Measurements from ENCODE around the gene IL1RAPL1. TPM values are rescaled to one million over a fixed set of nuclear protein-coding genes. Genes with fewer than 3 reads are reported as not detected.

The IL1RAPL1 gene
- total RNA-seq, 2 donors from 2014 or later: not detected

DNA sequence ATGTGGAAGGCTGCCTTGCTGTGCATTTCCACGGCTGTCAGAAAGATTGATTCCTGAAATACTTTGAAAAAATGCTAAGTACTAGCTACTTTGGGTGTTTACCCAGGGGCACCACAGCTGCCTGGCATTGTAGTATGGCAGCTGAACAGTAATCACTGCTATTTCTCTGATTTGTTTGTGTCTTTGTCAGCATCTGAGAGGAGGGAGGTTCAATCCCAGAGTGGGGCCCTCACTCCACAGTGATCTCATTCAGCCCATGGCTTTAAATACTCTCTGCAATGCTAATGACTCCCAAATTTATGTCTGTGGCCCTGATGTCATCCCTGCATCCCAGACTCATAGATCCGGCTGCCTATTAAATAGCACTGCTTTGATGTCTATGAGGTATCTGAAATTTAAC is 1052.9 kb downstream of the IL1RAPL1 start:
- ATAC-seq (replicated peaks): no peak
- Mint-ChIP-seq H3K27ac (no peak overlapping the region), H3K4me1 (no peaks in the 10 kb centered on the region), H3K4me3 (no peak overlapping the region), H3K27me3 (no peaks in the 10 kb centered on the region), H3K36me3 (ENCODE audit: low read depth) (no peaks in the 10 kb centered on the region), H3K9me3 (peaks cover 3% of the 10 kb centered on the region)

DNA sequence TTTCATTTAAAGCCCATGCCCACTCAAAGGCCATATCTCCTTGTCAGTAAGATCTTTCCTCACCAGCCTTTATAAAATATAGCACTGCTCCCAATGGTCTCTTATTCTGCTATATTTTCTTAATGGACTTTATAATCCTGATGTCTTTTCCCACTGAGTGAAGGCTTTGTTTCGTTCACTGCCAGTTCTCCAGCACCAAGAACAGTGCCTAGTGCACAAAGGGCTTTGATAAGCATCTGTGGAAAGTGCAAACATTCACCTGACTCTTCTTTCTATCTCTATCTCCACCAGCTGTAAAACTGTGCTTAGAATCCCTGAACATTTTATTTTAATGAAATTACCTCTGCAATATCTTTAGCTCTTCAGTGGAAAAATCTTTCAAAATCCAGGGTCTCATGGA is 1054.2 kb downstream of the IL1RAPL1 start:
- H3K36me3 Mint-ChIP-seq (ENCODE audit: low read depth): no peaks in the 10 kb centered on the region
- ATAC-seq (replicated peaks): no peak
- no peaks in the 10 kb centered on the region for H3K27me3 Mint-ChIP-seq

DNA sequence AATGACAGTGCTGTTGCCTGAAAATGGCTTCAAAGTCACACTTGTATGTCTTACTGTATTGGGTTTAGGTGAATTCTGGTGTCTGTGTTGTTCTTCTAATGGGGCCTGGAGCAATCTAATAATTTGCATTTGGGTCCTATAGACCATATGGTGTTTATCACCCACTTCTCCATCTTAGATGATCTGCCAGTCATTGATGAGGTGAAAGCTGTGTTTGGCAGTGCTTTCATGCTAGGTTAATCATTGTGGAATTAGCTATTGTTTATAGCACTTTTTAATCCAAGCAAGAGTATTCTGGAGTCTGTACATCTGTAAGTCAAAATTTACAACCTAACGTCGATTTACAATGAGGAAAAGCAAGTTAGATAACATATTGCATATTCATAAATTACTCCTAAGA is 1055.9 kb downstream of the IL1RAPL1 start:
- H3K4me3 Mint-ChIP-seq: no peak overlapping the region

More for the DNA sequence above, 1054.2 kb downstream of the IL1RAPL1 start:
- no peak overlapping the region for H3K27ac Mint-ChIP-seq
- H3K4me1 Mint-ChIP-seq: no peaks in the 10 kb centered on the region
- H3K4me3 Mint-ChIP-seq: no peak overlapping the region
- H3K9me3 Mint-ChIP-seq: peaks cover 3% of the 10 kb centered on the region

DNA sequence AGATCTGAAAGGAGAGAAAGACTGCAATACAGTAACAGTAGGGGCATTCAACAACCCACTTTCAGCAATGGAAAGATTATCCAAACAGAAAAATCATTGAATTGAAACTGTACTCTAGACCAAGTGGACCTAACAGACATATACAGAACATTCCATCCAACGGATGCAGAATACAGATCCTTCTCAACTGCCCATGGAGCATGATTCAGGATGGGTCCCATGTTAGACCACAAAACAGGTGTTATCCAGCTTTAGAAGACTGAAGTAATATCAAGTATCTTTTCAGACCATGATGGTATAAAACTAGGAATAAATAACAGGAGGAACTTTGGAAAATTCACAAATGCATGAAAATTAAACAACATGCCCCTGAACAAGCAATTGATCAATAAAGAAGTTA is 1060.9 kb downstream of the IL1RAPL1 start:
- H3K9me3 Mint-ChIP-seq: no peaks in the 10 kb centered on the region
- ATAC-seq (replicated peaks): no peak
- no peak overlapping the region for H3K27ac Mint-ChIP-seq
- H3K4me1 Mint-ChIP-seq: no peaks in the 10 kb centered on the region
- no peaks in the 10 kb centered on the region for H3K27me3 Mint-ChIP-seq
- H3K36me3 Mint-ChIP-seq (ENCODE audit: low read depth): no peaks in the 10 kb centered on the region
- H3K4me3 Mint-ChIP-seq: no peak overlapping the region

More for the DNA sequence above, 1055.9 kb downstream of the IL1RAPL1 start:
- Mint-ChIP-seq H3K27ac (no peak overlapping the region), H3K36me3 (ENCODE audit: low read depth) (no peaks in the 10 kb centered on the region), H3K27me3 (no peaks in the 10 kb centered on the region), H3K9me3 (peaks cover 3% of the 10 kb centered on the region), H3K4me1 (no peaks in the 10 kb centered on the region)
- no peak for ATAC-seq (replicated peaks)

DNA sequence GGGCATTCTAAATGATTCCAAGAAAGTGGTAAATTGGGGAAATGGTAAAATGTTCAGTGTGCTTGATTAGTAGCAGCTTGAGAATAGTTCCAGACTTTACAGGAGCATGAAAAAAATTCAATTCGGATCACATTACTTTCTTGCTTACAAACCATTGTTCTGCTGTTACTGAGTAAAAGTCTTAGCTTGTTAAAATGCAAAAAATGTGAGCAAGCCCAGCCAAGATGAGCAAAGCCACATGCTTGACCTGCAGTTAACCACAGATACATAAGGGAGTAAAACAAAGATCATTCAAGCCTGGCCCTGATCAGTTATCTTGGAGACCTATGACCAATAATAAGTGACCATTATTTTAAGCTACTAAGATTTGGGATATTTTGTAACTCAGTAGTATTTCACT is 1065.2 kb downstream of the IL1RAPL1 start:
- Mint-ChIP-seq H3K27me3 (no peaks in the 10 kb centered on the region), H3K9me3 (no peaks in the 10 kb centered on the region), H3K4me3 (no peak overlapping the region), H3K36me3 (ENCODE audit: low read depth) (no peaks in the 10 kb centered on the region), H3K27ac (no peak overlapping the region), H3K4me1 (no peaks in the 10 kb centered on the region)
- ATAC-seq (replicated peaks): no peak

DNA sequence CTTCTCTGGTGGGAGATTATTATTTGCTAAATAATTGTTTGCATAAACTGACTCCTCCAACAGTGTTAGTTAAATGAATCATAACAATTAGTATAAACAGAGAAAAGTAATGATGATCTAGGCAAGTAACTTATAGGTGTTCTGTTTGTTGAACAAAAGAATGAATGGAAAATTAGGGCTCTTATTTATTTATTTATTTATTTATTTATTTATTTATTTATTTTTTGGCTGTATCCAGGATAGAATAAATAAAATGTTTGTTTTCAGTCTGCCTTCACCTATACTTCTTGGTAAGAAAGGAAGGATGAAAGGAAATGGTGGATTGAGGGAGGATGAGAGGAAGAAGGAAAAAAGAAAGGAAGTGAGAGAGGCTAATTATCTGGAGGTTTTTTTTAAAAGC is 1066.5 kb downstream of the IL1RAPL1 start:
- ATAC-seq (replicated peaks): no peak
- no peaks in the 10 kb centered on the region for H3K27me3 Mint-ChIP-seq
- no peaks in the 10 kb centered on the region for H3K36me3 Mint-ChIP-seq (ENCODE audit: low read depth)
- H3K4me3 Mint-ChIP-seq: no peak overlapping the region
- H3K4me1 Mint-ChIP-seq: no peaks in the 10 kb centered on the region
- H3K9me3 Mint-ChIP-seq: no peaks in the 10 kb centered on the region
- no peak overlapping the region for H3K27ac Mint-ChIP-seq

DNA sequence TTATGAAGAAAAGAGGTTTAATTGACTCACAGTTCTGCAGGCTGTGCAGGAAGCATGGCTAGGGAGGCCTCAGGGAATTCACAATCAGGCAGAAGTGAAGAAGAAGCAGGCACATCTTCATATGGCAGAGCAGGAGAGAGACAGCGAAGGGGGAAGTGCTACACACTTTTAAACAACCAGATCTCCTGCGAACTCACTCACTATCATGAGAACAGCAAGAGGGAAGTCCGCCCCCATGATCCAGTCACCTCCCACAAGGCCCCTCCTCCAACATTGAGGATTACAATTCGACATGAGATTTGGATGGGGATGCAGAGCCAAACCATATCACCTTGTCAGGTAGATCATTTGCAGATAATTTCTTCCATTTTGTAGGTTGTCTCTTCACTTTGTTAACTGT is 1072.7 kb downstream of the IL1RAPL1 start:
- Mint-ChIP-seq H3K4me3 (no peak overlapping the region), H3K27me3 (no peaks in the 10 kb centered on the region), H3K4me1 (no peaks in the 10 kb centered on the region), H3K9me3 (no peaks in the 10 kb centered on the region), H3K27ac (no peak overlapping the region), H3K36me3 (ENCODE audit: low read depth) (no peaks in the 10 kb centered on the region)
- ATAC-seq (replicated peaks): no peak

DNA sequence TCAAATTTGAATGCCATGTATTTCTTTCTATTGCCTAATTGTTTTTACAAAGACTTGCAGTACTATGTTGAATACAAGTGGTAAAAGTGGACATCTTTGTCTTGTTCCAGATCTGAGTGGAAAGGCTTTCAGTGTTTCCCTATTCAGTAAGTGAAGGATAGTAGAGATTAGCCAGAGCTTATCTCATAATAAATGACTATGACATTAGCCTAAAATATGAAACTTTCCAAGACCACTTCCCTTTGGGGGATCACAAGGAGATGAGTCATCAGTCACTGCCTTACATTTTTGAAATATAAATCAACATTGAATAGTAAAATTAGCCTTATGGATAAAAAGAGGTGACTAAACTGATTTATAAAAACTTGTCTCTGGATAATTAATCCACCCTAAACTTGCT is 1074.0 kb downstream of the IL1RAPL1 start:
- Mint-ChIP-seq H3K4me1 (no peaks in the 10 kb centered on the region), H3K36me3 (ENCODE audit: low read depth) (no peaks in the 10 kb centered on the region), H3K4me3 (no peak overlapping the region), H3K27ac (no peak overlapping the region), H3K9me3 (no peaks in the 10 kb centered on the region), H3K27me3 (no peaks in the 10 kb centered on the region)
- no peak for ATAC-seq (replicated peaks)

DNA sequence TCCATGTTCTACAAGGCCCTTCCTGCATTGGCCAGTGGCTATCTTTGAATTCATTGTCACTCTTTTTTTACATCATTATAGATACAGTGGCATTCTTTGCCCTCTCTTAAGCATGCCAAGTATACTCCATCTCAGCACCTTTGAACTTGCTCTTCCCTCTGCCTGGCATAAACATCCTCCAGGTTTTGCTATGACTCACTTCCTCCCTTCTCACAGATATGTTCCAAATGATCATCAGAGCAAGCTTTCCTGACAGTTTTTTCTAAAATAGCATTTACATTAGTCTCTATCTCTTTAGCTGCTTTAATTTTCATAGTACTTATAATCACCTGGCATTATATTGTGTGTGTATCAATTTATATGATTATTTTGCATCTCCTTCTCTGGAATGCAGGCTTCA is 1074.9 kb downstream of the IL1RAPL1 start:
- Mint-ChIP-seq H3K36me3 (ENCODE audit: low read depth) (no peaks in the 10 kb centered on the region), H3K9me3 (no peaks in the 10 kb centered on the region), H3K4me1 (no peaks in the 10 kb centered on the region), H3K4me3 (no peak overlapping the region), H3K27ac (no peak overlapping the region), H3K27me3 (no peaks in the 10 kb centered on the region)
- ATAC-seq (replicated peaks): no peak

DNA sequence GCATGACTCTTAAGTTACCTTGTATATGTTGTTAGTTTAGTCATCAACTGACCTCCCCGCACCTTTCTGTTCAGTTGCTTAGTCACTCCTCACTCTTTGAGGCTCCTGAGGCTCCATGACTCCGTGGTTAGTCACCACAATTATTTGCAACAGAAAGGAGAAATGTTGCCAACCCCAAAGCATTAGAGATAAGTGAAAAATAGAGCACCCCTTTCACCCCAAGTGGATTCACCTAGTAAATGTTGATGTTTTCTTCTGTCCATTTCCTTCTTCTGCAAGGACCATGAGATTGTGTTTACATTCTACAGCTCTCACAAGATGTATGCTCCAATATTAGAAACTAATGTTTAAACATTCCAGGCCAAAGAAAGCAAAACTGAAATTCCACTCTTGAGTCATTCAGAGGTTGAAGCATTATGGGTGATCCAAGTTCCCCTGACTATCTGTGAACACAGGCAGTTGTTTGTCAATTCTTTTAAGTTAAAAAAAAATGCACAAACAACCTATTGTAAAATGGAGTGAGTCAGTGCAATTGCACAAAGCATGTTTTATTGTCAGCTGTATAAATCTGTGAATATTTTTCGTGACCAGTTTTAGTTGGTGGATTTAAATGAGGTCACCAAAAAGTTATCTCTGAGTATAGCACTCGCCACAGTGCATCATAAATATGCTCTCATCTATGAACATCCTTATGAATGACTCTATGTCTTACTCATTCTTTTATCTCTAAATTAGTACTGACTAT is 1075.7 kb downstream of the IL1RAPL1 start:
- no peak for ATAC-seq (replicated peaks)
- H3K27me3 Mint-ChIP-seq: no peaks in the 10 kb centered on the region
- H3K9me3 Mint-ChIP-seq: no peaks in the 10 kb centered on the region
- no peaks in the 10 kb centered on the region for H3K36me3 Mint-ChIP-seq (ENCODE audit: low read depth)
- no peak overlapping the region for H3K4me3 Mint-ChIP-seq
- no peaks in the 10 kb centered on the region for H3K4me1 Mint-ChIP-seq
- no peak overlapping the region for H3K27ac Mint-ChIP-seq

DNA sequence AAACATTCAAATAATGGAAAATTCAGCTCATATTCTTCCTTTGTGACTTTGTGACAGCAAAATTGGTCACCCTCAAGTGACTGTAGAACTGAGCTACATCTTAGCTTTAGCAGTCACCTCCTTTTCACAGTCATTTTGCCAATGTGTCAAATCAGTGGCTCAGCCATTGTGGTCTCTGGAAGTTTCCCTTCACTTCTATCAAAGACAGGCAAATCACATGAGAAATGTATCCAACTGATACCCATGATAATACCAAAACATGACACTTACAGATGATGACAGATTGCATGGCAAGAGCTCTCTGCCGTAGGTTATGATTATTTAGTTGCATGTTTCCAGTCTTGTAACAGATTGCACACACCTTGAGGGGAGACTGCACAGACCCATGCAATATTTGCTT is 1078.3 kb downstream of the IL1RAPL1 start:
- no peak for ATAC-seq (replicated peaks)
- no peaks in the 10 kb centered on the region for H3K4me1 Mint-ChIP-seq
- no peaks in the 10 kb centered on the region for H3K9me3 Mint-ChIP-seq
- H3K27me3 Mint-ChIP-seq: no peaks in the 10 kb centered on the region
- H3K27ac Mint-ChIP-seq: no peak overlapping the region
- H3K36me3 Mint-ChIP-seq (ENCODE audit: low read depth): no peaks in the 10 kb centered on the region
- no peak overlapping the region for H3K4me3 Mint-ChIP-seq

DNA sequence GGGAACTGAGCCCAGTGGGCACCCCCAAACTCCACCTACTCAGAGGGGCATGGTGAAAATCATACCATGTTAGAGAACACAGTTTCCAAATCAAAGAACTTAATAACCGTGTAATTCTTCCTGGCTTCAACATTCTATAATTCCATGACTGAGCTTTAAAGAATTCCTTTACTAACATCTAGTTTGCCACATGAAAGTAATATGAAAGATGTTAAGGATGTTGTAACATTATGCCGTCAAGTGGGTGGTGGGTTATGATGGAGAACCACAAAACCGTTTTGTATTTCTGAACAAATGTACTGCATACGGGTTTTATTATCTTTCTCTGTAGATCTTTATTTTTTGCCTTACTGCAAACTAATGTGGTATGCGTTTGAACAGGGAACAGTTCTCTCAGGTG is 1079.1 kb downstream of the IL1RAPL1 start:
- H3K36me3 Mint-ChIP-seq (ENCODE audit: low read depth): no peaks in the 10 kb centered on the region
- no peak overlapping the region for H3K4me3 Mint-ChIP-seq
- no peaks in the 10 kb centered on the region for H3K4me1 Mint-ChIP-seq
- H3K27me3 Mint-ChIP-seq: no peaks in the 10 kb centered on the region
- no peak for ATAC-seq (replicated peaks)
- no peak overlapping the region for H3K27ac Mint-ChIP-seq
- no peaks in the 10 kb centered on the region for H3K9me3 Mint-ChIP-seq

DNA sequence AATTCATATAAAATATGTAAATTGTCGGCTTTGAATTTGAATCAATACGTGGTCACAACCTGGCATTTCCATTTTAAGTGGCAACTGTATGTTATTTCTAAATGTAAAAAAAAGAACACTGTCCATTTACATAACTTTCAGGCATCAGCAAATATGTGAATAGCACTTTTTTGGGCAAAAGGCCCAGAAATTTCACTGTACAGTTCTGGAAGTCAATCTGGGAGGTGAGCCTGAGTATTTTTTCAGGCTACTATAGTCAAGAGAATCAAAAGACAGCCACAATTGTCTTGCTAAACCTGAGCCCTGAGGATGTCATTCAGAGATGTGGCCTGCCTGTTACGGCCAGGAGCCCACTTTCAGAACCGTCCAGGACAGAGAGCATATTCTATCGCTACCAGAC is 1084.2 kb downstream of the IL1RAPL1 start:
- H3K4me3 Mint-ChIP-seq: no peak overlapping the region
- no peaks in the 10 kb centered on the region for H3K27me3 Mint-ChIP-seq
- H3K27ac Mint-ChIP-seq: no peak overlapping the region
- no peaks in the 10 kb centered on the region for H3K9me3 Mint-ChIP-seq
- H3K36me3 Mint-ChIP-seq (ENCODE audit: low read depth): no peaks in the 10 kb centered on the region
- H3K4me1 Mint-ChIP-seq: no peaks in the 10 kb centered on the region
- no peak for ATAC-seq (replicated peaks)

DNA sequence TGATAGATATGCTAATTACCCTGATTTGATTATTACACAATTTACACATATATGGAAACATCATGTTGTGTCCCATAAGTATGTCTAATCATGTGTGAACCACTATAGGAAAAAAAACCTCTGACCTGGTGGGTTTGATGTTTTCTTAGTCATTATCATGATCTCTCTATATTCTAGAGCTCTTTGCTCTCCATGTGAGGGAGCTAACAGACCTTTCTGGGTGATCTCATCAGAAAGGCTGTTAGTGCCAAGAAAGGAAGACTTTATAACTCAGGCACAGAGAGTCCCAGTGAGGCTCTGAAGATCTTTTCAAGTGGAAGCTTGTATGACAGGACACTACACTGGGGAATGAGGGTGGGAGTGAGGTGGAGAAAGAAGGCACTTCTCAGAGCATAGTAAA is 1100.4 kb downstream of the IL1RAPL1 start:
- Mint-ChIP-seq H3K4me1 (no peaks in the 10 kb centered on the region), H3K27ac (no peak overlapping the region)

DNA sequence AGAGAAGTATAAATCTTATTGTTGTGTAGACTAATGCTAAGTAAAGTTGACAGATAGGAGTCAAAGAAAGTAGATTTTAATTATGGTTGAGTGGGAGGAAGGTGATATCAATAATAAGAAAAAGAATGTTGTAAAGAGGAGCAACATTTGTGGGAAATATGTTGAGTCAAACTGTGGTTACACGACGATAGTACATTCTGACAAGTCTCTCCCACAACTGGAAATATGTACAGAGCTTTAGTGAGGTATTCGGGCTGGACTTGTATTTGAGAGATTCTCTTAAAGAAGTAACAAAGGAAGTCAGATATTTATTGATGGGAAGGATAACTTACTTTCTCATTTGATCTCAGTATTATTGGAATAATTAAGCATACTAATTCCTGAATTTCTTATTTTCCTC is 1102.8 kb downstream of the IL1RAPL1 start:
- no peak for ATAC-seq (replicated peaks)
- Mint-ChIP-seq H3K36me3 (ENCODE audit: low read depth) (no peaks in the 10 kb centered on the region), H3K4me1 (no peaks in the 10 kb centered on the region), H3K4me3 (no peak overlapping the region), H3K9me3 (no peaks in the 10 kb centered on the region), H3K27ac (no peak overlapping the region), H3K27me3 (no peaks in the 10 kb centered on the region)

More for the DNA sequence above, 1100.4 kb downstream of the IL1RAPL1 start:
- no peak for ATAC-seq (replicated peaks)
- no peaks in the 10 kb centered on the region for H3K9me3 Mint-ChIP-seq
- no peaks in the 10 kb centered on the region for H3K27me3 Mint-ChIP-seq
- H3K4me3 Mint-ChIP-seq: no peak overlapping the region
- no peaks in the 10 kb centered on the region for H3K36me3 Mint-ChIP-seq (ENCODE audit: low read depth)

DNA sequence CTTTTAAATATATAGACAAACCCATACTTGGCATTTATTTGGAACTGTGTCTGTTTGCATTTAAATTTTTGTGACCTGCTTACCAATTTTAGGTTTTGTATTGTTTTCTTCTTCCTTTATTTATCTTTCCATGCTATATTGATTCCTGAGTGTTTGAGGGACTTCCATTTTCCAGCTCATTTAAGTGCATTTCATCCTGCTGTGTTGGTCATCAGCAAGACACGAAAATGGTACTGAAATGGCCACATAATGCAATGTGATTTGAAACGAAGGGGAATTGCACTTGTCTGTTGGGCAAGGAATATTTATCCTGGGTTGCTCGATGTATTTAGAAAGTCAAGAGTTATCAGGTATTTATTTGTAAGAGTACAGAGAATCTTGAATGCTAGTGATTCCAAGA is 1103.8 kb downstream of the IL1RAPL1 start:
- Mint-ChIP-seq H3K9me3 (no peaks in the 10 kb centered on the region), H3K27ac (no peak overlapping the region), H3K4me1 (no peaks in the 10 kb centered on the region), H3K4me3 (no peak overlapping the region), H3K36me3 (ENCODE audit: low read depth) (no peaks in the 10 kb centered on the region), H3K27me3 (no peaks in the 10 kb centered on the region)
- no peak for ATAC-seq (replicated peaks)

Data from activated T-helper 17 cell treated with anti-CD3 and anti-CD28 coated beads, Interleukin-2, amount 50 U/mL, for 72 hours (primary cell).